Measurements from ENCODE around the gene ABCC4.

DNA sequence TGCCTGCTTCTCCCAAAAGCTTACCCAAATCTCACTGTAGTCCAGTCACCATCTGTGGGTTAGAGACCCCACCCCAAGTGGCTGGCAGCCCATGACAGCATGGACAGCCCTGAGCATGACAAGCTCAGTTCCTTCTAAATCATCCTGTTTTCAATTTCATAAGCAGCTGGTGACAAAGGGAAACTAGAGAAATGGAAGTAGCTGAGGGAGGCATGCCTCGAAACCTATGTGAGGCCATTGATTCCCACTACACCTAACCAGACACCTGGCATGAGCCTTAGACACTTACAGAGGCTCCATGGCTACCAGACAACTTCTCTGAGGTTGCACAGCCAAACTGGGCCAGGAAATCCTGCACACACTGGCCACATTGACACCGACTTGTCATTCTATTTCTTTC is 56.2 kb downstream of the ABCC4 start:
- TF ChIP-seq, protein P1, sequence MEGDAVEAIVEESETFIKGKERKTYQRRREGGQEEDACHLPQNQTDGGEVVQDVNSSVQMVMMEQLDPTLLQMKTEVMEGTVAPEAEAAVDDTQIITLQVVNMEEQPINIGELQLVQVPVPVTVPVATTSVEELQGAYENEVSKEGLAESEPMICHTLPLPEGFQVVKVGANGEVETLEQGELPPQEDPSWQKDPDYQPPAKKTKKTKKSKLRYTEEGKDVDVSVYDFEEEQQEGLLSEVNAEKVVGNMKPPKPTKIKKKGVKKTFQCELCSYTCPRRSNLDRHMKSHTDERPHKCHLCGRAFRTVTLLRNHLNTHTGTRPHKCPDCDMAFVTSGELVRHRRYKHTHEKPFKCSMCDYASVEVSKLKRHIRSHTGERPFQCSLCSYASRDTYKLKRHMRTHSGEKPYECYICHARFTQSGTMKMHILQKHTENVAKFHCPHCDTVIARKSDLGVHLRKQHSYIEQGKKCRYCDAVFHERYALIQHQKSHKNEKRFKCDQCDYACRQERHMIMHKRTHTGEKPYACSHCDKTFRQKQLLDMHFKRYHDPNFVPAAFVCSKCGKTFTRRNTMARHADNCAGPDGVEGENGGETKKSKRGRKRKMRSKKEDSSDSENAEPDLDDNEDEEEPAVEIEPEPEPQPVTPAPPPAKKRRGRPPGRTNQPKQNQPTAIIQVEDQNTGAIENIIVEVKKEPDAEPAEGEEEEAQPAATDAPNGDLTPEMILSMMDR (IDR thresholded peaks at IDR 0.05 in 2 of 3, conservative IDR thresholded peaks at IDR 0.05 in 1 of 3; ENCODE audit: insufficient read depth in 2 of 3, low read depth in 1 of 3, low read length in 3 of 3), result no peak
- TF ChIP-seq CHD2 (IDR thresholded peaks at IDR 0.05; ENCODE audit: low read depth, low read length) (no peak), ZNF143 (CRISPR knock-in tag; IDR thresholded peaks at IDR 0.05) (no peak), TCF3 (CRISPR knock-in tag; IDR thresholded peaks at IDR 0.05) (no peak), ZNF165 (CRISPR knock-in tag; IDR thresholded peaks at IDR 0.05; ENCODE audit: borderline replicate concordance) (no peak), HDAC1 (IDR thresholded peaks at IDR 0.05) (no peak), ZFP1 (CRISPR knock-in tag; IDR thresholded peaks at IDR 0.05) (no peak), MTA3 (IDR thresholded peaks at IDR 0.05; ENCODE audit: borderline replicate concordance) (no peak)
- TF ChIP-seq, protein P2, sequence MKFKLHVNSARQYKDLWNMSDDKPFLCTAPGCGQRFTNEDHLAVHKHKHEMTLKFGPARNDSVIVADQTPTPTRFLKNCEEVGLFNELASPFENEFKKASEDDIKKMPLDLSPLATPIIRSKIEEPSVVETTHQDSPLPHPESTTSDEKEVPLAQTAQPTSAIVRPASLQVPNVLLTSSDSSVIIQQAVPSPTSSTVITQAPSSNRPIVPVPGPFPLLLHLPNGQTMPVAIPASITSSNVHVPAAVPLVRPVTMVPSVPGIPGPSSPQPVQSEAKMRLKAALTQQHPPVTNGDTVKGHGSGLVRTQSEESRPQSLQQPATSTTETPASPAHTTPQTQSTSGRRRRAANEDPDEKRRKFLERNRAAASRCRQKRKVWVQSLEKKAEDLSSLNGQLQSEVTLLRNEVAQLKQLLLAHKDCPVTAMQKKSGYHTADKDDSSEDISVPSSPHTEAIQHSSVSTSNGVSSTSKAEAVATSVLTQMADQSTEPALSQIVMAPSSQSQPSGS (CRISPR knock-in tag; IDR thresholded peaks at IDR 0.05), result no peak
- TF ChIP-seq, protein P3, sequence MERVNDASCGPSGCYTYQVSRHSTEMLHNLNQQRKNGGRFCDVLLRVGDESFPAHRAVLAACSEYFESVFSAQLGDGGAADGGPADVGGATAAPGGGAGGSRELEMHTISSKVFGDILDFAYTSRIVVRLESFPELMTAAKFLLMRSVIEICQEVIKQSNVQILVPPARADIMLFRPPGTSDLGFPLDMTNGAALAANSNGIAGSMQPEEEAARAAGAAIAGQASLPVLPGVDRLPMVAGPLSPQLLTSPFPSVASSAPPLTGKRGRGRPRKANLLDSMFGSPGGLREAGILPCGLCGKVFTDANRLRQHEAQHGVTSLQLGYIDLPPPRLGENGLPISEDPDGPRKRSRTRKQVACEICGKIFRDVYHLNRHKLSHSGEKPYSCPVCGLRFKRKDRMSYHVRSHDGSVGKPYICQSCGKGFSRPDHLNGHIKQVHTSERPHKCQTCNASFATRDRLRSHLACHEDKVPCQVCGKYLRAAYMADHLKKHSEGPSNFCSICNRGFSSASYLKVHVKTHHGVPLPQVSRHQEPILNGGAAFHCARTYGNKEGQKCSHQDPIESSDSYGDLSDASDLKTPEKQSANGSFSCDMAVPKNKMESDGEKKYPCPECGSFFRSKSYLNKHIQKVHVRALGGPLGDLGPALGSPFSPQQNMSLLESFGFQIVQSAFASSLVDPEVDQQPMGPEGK (CRISPR knock-in tag; IDR thresholded peaks at IDR 0.05; ENCODE audit: borderline replicate concordance), result no peak

Data from K562 (cell line).